Activated gamma-delta T cell treated with Interleukin-2 at 50 U/mL for 16 hours (primary cell): Measurements from ENCODE around the gene LRRFIP2.
"Not testable (repeated sequence)": the region's sequence is repeated elsewhere in the genome, so short reads cannot be mapped to it uniquely, and the experiment has no call there.

Experiments
- DNase-seq: peaks from one replicate; pipeline ENCODE4 v3.0.0-alpha.2; 2020

Gene LRRFIP2

GRCh38 chr3:37183976-37184375 is 9.6 kb upstream of the LRRFIP2 start:
- no peak for DNase-seq

GRCh38 chr3:37183375-37183831 is 9.0 kb upstream of the LRRFIP2 start:
- no peak for DNase-seq

DNA sequence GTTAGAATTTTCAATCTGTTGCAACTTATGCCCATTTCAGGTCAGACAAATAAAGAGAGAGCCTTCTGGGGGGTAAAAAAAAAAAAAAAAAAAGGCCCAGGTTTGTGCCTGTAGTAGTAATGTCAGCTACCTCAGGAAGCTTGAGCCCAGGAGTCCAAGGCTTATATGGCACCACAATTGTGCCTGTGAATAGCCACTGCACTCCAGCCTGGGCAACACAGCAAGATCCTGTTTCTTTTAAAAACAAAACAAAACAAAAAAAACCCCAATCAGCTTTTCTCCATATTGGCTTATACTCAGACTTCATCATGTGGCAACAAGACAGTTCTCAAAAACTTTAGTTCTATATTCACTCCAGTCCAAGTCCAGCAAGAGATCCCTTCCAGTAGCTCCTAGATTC is 8.4 kb upstream of the LRRFIP2 start:
- DNase-seq: no peak

DNA sequence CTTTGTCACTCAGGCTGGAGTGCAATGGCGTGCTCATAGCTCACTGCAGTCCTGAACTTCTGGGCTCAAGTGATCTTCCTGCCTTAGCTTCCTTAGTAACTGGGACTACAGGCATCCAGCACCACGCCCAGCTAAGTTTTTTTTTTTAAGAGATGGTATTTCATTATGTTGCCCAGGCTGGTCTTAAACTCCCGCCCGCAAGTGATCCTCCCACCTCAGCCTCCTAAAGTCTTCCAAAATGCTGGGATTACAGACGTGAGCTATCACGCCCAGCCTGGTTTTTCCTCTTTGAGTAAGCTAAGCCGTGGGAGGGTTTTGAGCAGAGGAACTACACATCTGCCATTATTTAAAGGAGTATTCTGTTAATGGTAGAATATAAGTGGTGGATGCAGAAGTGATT is 7.4 kb upstream of the LRRFIP2 start:
- DNase-seq: no peak

DNA sequence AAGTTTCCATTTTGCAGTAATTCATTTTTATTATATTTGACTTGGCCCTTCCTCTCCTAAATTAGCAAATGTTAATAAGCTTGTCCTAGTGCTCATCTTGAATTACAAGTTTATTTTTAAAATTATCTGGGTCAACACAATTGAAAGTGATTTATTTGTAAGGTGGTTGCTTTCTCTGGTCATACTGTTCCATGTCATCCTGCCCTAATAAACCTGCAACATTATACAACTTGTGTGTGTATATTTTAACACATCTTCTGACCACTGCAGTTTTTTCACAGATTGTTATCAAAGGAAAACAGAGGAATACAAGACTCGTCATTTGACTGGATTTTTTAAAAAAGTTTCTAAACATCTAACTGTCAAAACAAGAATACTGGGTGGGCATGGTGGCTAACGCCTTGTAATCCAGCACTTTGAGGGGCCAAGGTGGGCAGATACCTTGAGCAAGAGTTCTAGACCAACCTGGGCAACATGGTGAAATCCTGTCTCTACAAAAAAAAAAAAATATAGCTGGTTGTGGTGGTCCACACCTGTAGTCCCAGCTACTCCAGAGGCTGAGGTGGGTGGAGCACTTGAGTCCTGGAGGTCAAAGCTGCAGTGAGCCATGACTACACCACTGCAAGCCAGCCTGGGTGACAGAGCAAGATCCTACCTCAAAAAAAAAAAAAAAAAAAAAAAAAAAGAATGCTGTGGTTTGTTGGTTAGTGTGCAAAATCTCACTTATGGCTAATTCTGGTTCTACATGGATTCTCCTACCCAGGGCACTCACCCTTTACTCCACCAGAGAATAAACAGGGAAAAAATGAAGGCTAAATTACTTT is 5.0 kb upstream of the LRRFIP2 start:
- no peak for DNase-seq

DNA sequence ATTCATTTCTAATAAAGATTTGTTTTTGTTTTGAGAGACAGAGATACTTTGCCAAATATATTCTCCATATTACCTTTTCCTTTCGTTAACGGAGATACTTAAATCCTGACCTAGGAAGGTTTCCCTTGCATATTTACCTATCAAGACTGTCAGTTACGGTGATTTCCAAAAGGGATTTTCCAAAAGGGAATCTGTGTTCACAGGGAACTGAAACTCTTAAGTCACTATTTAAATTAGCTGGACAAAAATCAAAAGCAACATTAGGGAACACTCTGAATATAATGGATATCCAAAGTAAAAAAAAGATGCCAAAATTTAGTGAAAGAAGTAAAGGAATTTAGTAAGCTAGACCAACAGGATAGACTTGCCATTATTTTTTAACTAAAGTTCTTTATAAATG is 576 bp downstream of the LRRFIP2 start:
- DNase-seq: no peak

GRCh38 chr3:37171144-37171543 is 3.2 kb downstream of the LRRFIP2 start:
- no peak for DNase-seq

DNA sequence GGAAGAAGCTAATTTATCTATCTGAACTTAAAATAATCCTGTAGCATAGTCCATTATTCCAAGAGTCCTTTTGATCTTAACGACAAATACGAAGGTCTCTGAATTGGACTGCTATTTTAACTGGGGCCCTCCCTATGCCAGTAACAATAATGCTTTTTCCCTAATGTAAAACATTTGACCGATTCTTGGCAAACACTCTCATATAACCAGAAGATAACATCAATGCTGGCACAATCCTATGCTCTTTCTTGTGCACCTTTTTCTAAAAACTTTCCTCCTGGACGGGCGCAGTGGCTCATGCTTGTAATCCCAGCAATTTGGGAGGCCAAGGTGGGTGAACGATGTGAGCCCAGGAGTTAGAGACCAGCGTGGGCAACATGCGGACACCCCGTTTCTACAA is 3.9 kb downstream of the LRRFIP2 start:
- DNase-seq: no peak

DNA sequence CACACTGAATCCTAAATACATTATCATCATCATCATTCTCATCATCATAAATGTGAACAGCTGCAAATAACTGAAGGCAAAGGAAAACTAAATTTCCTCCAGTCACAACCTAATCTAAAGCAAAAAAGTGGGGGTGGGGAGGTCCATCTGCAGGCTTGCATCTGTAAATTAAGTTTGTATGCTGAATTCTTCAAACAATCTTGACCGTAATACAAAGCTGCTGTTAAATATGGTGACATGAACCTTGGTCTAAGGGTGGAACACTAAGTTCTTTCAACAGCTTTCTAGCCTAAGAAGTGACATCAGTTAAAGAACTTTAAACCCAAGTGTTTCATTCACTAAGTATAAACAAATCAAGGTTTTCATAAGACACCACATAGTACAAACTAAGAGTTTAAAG is 4.3 kb downstream of the LRRFIP2 start:
- no peak for DNase-seq

DNA sequence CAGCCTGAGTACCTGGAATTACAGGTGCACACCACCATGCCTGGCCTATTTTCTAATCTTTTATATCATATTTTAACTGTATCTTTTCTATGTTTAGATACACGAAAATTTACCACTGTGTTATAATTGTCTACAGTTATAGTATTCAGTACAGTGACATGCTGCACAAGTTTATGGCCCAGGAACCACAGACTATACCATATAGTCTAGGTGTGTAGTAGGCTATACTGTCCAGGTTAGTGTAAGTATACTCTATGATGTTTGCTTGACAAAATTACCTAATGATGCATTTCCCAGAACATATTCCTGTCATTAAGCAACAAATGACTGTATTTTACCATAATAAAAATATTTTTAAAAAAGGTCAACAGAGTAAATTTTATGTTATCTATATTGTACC is 5.5 kb downstream of the LRRFIP2 start:
- DNase-seq: no peak

GRCh38 chr3:37163262-37164015 is 10.9 kb downstream of the LRRFIP2 start:
- DNase-seq: no peak

DNA sequence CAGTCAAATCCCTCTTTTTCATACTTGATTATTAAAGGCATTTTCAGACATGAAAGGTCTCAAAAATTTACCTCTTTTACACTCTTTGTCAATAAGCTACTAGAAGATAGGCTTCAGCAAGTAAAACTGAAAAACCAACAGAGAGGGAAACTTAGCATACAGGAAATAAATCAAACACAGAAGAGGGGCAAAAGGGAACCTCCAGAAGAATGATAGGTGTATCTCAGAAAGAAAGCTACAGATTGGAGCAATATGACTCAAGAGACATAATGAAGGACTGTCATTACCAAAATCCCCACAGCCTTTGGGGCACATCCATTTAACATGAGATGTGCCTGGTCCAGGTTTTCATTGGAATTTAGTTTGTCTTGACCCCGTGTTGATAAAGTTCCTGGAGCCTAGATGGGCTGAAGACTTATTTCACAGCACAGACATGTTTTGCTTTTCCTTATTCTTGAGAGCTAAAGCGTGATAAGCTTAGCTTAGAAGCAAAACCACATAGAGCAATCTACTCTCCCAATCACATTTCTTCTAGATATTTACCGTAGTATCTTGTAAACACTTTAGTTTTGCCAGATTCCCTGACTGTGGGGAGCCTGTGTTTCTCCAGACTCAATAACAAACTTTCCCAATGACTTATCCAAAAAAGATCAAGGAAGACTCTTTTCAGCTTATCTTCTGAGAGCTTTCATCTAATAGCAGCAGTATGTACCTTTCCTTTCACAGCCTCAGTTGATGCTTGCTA is 11.7 kb downstream of the LRRFIP2 start:
- no peak for DNase-seq

DNA sequence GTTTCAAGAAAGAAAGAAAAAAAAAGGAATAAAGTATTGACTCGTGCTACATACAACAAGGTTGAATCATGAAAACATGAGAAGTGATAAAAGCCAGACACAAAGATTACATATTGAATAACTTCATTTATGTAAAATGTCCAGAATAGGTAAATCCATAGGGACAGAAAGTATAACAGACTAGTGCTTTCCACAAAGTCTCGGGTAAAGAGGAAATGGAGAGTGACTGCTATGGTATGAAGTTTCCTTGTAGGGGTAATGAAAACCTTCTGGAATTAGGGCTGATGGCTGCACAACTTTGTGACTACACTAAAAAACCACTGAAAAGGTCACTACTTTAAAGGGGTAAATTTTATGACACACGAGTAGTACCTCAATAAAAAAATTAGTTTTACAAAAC is 13.0 kb downstream of the LRRFIP2 start:
- no peak for DNase-seq

GRCh38 chr3:37155782-37156181 is 18.6 kb downstream of the LRRFIP2 start:
- DNase-seq: no peak

- no peak for DNase-seq
These were observed 19.6 kb downstream of the LRRFIP2 start for GRCh38 chr3:37154668-37155314.

DNA sequence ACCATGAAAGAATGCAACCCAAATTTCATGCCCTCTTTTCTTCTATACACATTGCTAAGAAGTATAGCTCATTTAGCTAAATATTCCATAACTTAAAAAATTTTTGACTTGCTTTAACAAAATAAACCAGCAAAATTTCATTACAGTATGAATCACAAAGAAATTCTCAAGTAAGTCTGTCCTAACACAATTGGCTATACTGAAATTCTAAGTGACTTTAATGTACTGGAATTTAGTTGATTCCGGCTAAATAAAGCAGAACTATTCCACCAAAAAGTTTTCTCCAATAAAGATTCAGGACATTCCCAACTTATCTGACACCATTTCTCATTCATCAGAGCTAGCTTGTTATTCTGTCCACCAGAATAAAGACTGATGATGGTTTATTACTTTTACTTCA is 23.8 kb downstream of the LRRFIP2 start:
- DNase-seq: no peak

DNA sequence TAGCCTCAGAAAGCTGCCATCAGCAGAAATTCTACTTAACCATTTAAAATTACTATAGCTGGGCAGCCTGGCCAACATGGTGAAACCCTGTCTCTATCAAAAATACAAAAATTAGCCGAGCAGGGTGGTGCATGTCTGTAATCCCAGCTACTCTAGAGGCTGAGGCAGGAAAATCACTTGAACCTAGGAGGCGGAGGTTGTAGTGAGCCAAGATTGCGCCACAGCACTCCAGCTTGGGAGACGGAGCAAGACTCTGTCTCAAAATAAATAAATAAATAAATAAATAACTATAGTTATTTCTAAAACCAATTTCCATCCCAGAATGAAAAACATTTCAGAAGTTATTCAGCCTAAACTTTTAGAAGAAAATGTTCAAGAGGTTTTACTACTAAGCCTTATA is 25.1 kb downstream of the LRRFIP2 start:
- no peak for DNase-seq

- DNase-seq: no peak
These were observed 26.2 kb downstream of the LRRFIP2 start for GRCh38 chr3:37148208-37148607.

DNA sequence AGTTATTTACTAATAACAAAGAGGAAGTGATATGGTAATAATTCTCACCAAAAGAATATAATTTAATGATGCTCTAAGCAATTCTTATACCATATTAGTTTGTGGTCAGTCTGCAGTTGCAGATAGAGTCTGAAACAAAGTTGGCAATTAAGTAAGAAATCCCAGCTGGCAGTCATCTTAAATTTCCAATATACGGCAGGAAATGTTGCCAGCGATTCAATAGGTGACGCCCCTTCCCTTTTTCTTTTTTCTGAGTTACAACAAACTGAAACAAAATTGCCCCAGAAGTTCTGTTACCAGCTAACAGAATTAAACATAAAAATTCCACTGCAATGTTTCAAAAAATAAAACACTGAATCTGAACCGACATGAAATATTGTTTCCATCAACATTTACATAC is 26.7 kb downstream of the LRRFIP2 start:
- DNase-seq: no peak

- not testable (repeated sequence) for DNase-seq
These were observed 27.5 kb downstream of the LRRFIP2 start for GRCh38 chr3:37146927-37147326.

DNA sequence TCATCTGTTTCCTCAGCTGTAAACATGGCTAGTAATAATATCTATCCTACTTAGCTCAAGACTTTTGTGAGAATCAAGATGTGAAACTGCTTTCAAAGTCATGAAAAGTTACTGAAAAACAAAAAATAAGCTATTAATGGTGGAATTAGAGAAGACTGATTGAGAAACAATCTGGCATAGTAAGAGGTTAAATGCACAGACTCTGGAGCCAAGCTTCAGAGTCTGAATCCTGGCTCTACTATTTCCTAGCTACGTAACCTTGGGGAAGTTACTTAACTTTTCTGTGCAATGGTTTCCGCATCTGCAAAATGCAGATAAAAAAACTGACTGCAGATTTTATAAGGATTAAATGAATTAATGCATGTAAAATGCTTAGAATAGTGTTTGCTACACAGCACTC is 28.8 kb downstream of the LRRFIP2 start:
- DNase-seq: no peak

- no peak for DNase-seq
These were observed 29.6 kb downstream of the LRRFIP2 start for GRCh38 chr3:37144806-37145205.

DNA sequence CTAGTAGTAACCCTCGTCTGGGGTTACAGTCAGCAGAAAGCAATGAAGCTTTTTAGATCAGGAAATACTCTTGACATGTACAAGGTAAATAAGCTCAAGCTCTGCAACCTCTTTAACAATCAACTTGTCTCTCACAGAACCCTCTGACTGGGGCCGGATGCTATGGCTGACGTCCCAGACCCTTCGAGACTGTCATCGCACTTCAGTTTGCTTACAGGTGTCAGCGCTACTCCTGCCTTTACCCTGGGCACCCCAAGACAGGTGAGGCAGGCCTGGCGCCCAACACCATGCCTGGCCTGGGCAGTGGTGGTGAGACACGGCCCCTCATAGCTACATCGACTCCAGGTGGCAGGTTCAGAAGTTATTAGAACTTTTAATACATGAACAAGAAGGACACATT is 30.6 kb downstream of the LRRFIP2 start:
- DNase-seq: no peak
